Epithelial cell of esophagus (primary cell): ENCODE measurements around the gene TOX2.

Experiments
- DNase-seq: peaks from one replicate; pipeline ENCODE4 v3.0.0; 2010; ENCODE audit warnings: low read depth
- H3K4me3 ChIP-seq: 2 replicates; pipeline ENCODE4 v1.5.1; 2011; ENCODE audit warnings: mild to moderate bottlenecking, low read length, control low read depth
- TF ChIP-seq, protein P1 (sequence below): IDR thresholded peaks from 2 replicates; pipeline ENCODE4 v1.5.1; 2011; ENCODE audit warnings: low read depth, mild to moderate bottlenecking, low read length, control low read depth, inconsistent platforms; ENCODE audit not compliant: insufficient read depth; ENCODE audit errors: missing control alignments

Gene TOX2

DNA sequence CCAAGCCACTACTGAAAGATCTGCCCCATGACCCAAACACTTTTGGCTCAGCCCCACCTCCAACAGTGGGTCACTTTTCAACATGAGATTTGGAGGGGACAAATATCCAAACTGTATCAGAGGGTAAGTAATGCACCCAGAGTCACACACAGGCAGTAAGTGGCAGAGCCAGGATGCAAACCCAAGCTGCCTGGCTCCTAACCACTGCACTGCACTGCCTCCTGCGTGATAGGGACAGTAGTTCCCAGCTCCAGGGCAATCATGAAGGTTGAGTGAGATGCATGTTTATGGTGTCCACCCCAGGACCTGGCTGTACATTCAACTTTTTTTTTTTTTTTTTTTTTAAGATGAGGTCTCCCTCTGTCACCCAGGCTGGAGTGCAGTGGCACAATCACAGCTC is 88.2 kb downstream of the TOX2 start:
- TF ChIP-seq, protein P1, sequence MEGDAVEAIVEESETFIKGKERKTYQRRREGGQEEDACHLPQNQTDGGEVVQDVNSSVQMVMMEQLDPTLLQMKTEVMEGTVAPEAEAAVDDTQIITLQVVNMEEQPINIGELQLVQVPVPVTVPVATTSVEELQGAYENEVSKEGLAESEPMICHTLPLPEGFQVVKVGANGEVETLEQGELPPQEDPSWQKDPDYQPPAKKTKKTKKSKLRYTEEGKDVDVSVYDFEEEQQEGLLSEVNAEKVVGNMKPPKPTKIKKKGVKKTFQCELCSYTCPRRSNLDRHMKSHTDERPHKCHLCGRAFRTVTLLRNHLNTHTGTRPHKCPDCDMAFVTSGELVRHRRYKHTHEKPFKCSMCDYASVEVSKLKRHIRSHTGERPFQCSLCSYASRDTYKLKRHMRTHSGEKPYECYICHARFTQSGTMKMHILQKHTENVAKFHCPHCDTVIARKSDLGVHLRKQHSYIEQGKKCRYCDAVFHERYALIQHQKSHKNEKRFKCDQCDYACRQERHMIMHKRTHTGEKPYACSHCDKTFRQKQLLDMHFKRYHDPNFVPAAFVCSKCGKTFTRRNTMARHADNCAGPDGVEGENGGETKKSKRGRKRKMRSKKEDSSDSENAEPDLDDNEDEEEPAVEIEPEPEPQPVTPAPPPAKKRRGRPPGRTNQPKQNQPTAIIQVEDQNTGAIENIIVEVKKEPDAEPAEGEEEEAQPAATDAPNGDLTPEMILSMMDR: no peak
- no peak for DNase-seq
- H3K4me3 ChIP-seq: no peak overlapping the region

DNA sequence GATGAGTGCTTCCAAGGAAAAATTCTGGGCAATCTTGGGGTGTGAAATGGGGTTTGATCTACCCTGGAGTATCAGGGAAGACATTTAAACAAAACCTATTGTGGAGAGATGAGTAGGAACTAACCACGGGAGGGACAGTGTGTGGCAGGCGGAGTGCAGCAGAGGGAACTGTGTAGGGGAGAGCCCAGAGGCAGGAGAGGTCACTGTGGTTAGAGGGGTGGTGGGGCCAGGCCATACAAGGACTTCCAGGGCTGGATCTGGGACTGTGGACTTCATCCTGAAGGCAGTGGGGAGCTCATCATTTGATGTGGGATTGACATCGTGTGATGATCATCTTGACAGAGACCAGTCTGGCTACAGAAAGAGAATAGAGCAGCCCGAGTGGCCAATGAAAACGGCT is 89.0 kb downstream of the TOX2 start:
- no peak for DNase-seq
- TF ChIP-seq, protein P1: no peak
- no peak overlapping the region for H3K4me3 ChIP-seq

DNA sequence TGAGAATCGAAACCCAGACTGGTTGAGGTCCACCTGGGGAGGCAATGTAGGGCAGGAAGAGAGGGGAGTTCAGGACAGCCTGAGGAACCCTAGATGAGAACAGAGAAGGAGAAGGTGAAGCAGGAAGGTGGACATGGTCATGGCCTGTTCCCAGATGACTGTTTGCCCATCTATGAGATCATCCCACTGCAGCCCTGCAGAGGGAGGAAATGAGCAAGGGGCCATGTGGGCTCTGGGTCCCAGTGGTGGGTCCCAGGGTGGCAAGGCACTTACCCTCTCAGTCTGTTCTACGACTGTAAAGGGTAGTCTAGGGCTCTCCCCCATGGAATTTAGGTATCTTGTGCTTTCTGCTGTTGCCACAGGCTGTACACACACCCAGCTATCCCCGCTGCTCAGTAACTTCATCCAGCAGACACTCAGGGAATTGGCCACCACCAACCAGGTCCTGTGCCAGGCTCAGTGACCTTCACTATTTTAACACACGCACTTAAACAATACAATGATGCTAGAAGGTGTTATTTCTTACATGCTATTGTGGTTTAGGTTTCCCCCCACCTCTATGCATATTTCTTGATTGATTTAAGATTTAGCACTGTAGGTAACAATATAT is 89.8 kb downstream of the TOX2 start:
- H3K4me3 ChIP-seq: no peak overlapping the region
- TF ChIP-seq, protein P1: no peak
- no peak for DNase-seq

DNA sequence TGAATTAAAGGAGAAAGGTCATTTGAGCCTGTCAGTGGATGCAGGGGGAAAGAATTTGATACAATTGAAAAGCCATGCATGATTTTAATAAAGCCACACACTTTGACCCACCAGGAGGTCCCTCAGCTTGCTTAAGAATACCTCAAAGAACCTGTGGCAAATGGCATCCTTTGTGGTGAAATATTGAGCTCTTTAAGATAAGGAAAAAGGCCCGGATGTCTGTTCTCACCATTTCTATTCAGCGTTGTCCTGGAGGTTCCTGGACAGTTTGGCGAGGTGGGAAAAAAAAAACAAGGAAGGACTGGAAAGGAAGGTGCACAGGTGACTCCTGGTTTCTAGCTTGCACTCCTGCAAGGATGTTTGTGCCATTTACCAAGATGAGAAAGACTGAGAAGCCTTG is 91.0 kb downstream of the TOX2 start:
- TF ChIP-seq, protein P1: no peak
- DNase-seq: no peak
- H3K4me3 ChIP-seq: no peak overlapping the region

DNA sequence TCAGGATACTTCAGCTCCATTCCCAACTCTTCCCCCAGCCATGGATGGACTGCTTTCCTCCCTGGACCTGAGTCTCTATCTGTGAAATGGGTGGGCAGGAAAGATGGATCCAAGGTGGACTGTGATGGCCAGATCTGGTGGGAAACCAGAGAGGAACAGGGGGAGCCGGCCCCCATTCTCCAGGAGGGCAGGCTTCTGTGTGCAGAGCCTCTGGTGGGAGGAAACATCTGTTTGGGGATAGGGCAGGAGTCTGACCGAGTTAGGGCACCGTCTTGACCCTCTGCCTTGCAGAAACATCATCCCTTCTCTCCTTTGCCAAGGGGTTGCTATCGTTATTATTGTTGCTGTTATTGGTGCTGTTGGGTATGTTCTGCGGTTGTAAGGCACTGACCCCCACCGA is 91.5 kb downstream of the TOX2 start:
- no peak overlapping the region for H3K4me3 ChIP-seq
- no peak for DNase-seq
- TF ChIP-seq, protein P1: no peak

DNA sequence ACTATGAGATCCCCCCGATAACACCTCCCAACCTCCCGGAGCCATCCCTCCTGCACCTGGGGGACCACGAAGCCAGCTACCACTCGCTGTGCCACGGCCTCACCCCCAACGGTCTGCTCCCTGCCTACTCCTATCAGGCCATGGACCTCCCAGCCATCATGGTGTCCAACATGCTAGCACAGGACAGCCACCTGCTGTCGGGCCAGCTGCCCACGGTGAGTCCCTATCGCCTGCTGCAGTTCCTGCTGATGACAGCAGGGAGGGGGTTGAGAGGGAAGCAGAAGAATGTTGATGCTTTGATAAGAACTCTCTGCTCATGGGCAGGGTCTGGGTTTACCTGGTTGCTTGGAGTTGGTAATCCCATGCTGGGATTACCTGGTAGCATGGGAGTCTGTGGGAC is 91.9 kb downstream of the TOX2 start:
- TF ChIP-seq, protein P1: no peak
- no peak overlapping the region for H3K4me3 ChIP-seq
- DNase-seq: no peak
